ENCODE measurements around the gene TAF1B.
"Not testable (repeated sequence)": the region's sequence is repeated elsewhere in the genome, so short reads cannot be mapped to it uniquely, and the experiment has no call there.

The TAF1B gene

DNA sequence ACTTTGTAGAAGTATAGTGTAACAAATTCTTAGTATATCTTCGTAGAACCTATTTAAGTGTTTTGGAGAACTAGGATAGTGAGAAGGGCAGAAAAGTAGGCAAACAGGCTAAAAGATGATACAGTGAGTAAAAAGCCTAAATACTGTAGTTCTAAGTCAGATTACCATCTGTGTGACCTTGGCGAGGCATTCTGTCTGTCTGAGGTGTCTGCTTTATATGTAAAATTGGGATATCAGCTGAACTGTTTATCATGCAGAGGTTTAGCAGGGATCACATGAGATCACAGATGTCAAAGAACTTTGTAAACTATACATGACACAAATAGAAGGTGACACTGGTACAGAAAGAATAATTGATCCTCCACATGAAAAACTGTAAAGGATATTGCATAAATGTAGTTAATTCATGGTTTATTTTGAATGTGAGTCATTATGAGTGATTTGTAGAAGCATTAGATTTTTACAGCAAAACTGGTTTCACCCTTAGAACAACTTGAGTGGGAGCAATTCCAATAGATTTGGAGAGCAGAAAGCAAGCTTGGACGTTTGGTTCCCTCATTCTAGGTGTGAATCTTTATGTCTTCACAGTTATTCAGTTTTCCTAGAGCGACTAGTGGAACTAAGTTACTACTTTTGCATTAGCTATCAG, 41.9 kb downstream of the TAF1B start:
- DNase-seq, result no peak

DNA sequence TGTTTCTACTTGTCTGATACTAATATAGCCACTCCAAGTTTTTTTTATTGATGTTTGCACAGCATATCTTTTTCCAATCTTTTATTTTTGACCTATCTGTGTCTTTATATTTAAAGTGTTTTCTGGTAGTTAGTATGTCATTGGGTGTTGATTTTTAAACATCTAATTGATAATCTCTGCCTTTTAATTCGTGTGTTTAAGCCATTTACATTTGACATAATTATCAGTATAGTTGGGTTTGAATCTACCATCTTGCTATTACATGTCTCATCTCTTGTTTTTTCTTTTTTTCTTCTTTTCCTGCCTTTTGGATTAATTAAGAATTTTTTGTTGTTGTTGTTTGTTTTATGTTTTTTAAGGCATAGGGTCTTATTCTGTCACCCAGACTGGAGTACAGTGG, 44.2 kb downstream of the TAF1B start:
- DNase-seq, result no peak

DNA sequence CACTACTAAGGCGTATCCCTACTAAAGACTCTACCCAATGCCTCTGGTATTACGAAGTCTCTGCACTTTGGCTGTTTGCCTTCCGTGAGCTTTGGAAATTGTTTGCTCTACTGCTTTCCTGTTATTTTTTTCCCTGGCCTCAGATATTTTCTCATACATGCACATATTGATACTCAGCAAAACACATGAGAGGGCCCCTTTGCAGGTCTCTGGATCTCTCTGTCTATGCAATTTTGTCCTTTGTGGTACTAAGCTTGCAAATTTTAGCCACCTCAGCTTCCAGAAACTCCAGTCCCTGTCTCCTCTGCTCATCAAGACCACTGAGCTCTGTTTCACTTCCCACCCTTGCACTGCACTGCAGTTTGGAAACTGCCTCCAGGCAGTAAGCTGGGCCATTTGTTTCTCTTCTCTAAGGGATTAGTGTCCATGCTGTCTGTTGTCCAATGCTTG, 46.6 kb downstream of the TAF1B start:
- no peak for DNase-seq

DNA sequence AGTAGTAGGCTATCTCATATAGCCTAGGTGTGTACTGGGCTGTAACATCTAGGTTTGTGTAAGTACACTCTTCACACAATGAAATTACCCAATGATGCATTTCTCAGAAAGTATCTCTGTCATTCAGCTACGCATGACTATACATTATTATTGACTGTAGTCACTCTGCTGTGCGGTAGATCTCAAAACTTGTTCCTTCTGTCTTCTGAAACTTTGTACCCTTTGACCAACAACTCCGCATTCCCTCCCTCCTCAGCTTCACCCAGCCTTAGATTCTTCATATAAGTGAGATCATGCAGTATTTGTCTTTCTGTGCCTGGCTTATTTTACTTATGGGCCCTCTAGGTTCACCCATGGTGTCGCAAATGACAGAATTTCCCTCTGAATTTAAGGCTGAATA, 49.0 kb downstream of the TAF1B start:
- DNase-seq, result no peak

DNA sequence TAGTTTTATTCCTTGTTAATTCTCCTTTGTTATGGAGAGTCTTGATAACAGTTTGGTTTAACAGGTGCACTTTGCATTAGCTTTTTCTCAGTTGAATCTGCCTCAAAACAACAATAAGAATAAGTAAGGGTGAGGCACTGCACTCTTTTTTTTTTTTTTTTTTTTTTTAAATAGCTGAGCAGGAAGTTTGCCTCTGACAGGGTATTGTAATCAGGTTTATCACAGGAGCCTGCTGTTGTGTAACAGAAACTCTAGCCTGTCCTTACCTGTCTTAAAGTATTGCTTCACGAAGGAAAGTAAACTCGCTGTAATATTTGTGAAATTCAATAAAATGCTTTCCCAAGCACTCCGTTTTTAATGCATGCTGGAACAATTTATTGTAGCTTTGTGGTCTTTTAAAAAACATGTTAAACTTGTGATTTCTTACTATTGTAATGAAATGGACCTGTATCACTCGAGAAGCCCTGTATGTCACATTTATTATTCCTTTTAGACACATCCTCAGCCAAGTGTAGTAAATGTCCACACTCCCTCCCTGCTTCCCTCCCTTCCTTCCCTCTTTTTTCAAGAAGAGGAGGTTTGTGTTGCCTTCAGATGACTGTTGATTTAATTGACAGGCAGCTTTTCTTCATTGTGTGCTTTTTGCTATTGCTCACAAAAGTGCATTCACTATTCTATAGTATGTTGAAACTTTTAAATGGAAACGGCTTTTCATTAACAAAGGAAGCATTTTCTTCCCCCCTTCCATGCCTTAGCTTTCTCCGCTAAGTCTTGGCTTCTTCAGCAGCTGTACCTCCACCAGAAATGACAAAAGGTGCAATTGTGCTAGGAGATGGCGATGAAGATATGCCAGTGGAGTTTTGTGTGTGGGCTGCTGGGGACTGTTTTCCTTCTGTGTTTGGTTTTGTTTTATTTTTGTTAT, 52.7 kb downstream of the TAF1B start:
- DNase-seq, result no peak

DNA sequence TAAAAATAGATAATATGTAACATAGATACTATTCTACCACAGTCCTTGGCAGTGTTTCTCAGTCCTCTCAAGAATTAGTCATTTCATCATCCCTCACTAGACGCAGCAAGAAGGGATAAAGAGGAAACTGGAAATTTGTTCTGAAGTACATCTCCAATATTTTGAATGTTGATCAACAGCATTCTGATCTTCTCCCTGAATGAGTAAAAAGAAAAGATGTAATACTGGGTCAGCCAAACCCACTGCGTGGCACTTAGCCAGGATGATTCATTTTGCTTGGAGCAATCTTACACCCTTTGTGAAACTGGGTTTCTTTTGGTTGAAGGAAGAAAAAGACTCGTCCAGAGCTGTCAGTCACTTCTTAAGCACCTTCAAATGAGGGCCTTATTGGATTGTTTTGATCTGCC, 54.1 kb downstream of the TAF1B start:
- DNase-seq, result peak; percentile 25

DNA sequence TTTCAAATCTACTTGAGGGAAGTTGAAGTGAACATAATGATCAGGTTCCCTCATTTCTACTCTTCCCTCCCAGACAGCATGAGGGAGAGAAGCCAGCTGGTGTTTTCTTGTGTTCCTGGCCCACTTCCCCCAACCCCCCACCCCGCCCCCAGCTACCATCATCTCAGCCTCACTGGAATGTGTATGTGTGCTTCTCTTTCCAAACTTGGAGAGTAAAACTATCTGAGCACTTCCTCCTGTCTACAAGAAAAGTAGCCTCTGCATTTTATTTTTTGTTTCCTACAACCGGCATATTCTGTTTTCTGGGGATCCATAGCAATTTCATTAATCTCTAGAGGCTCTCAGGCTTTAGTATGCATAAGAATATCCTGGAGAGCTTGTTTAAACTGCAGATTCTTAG, 54.6 kb downstream of the TAF1B start:
- no peak for DNase-seq

DNA sequence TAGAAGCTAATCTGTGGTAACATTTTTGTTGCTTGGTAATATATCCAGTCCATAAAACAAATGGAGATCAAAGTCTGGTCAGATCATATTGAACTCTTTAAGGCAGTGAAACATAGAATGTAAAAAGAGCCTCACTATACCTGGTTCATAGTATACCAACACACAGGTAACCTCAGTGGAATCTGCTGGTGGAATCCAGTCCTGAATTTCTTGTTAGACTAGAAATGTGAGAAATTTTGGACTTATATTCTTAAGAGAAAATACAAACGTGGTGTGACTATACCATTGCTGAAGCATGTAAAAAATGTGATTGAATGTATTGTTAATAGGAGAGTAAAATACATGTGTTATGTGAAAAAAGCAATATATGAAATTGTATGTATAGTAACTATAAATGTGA, 62.1 kb downstream of the TAF1B start:
- DNase-seq, result no peak

DNA sequence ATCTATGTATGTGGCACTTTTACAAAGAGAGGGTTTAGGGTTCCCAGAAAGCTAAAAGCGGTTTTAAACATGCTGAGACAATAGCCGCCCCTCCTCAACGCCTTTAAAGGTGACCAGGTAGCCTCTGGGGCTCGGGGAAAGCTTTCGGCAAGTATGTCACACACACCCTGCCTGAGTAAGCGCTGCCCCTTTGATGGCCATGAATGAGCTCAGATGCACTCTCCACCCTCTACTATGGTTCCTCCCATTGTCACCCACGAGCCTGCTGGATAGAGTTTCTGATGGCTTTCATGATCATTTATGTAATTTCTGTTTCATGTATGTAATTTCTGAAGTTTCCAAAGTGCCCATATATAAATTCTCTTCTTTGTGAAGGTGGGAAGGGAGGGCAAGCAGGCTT, 64.1 kb downstream of the TAF1B start:
- no peak for DNase-seq

DNA sequence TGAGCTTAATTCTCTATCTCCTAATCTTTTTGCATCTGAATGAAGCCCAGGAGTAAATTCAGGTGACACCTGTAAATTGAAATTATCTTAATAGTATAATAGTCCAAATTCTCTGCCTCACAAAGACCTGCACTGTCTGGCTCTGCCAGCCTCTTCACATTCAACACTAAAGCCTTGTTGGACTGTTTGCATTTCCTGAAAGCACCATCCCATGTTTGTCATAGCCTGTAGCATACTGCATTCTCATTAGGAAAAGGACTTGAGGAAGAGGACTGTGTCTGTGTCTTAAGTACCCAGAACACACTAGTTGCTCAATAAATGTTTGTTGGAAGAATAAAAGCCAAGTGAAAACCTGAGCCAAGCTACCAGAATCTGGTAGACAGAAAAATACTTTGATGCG, 65.4 kb downstream of the TAF1B start:
- DNase-seq, result no peak

DNA sequence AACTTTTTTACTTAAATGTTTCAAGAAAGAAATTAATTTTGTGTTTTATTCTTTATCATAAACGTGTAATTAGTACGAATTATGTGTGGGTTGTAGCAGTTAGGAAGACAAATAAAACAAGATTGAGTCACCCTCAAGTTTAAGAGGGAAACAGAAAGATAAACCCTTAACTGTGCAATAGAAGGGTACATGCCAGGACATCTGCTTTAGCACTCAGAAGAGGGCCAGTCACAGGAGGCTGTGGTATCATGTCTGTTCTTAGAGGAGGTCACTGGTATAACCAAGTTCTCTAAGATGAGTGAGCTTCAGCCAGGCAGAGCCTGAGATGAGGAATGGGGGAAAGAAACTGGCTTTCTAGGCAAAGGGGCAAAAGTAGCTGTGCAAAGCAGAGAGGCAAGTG, 65.8 kb downstream of the TAF1B start:
- DNase-seq, result no peak

DNA sequence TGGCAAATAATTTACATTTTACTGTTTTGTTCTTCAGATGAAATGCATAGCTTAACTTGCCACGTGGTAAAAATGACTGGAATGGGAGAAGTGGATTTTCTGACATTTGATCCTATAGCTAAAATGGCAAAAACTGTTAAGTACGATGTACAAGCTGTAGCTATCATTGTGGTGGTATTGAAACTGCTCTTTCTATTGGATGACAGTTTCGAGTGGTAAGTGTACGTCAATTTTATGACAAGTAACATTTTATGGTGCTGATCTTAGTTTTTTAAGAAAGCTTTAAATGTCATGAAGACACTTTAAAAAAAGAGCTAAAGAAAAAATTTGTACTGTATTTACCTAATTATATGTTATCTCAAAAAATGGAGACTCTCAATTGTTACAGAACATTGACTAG, 67.4 kb downstream of the TAF1B start:
- no peak for DNase-seq

DNA sequence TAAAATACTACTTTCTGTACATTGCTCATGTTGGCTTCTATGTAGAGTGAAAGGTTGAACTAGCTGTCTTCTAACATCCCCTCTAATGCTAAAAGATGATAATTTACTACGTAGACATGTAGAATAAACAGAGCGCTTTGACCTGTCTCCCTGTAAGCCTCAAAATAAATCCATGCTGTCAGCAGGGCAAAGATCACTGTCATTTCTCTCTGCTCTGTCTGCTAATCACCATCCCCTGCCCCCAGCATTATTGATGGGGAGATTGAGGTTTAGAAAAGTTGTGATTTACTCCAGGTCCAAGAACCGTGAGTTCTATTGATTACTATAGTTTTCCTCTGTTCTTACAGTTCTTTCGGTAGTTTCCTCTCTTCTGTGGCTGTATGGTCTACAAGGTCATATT, 69.2 kb downstream of the TAF1B start:
- DNase-seq, result no peak

DNA sequence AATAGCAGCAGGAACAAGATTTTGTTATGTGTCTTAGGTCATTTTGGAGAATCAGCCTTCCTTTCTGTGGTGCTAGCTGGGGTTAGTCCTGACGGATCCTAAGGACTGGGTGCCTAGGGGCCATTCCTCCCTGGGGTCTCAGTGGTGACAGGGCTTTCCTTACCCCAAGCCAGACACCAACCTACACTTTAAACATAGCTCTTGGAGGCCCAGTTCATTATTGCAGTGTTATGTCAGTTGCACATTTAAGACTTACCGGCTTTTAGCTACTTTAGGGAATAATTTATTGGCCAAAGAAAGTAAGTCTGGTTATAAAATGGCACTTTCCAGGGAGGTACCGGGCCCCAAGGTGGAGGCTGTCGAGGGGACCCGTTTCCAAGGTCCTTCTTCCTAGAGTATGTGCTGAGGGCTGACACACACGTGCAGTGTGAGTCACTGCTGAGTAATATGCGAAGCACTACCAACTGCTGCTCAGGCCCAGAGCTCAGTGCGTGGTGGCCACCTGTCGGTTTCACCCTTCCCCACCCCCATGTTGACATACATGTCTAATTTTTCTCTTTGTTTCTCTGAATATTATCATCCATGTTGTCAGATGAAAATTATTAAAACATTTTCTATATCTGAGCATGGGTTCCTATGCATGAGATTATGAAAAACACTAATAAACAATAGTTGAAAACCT, 71.3 kb downstream of the TAF1B start:
- DNase-seq, result peak; percentile 27

DNA sequence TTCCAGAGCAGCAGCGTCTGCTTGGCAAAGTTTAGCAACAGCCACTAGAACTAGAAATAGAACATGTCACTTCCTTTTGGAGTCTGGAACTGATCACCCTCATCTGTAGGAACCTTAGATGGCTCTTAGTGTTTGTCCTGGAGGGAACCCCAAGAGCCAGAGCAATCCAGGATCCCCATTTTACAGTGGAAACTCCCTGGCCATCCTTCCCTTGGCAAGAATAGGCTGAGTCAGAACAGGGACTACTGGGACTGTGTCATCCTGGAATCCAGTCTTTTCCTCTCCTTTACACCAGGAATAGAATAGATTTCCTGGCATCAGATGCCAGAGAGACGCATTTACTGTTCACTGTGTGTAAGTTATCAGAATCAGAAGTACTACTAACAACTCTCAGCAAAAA, 75.0 kb downstream of the TAF1B start:
- no peak for DNase-seq

DNA sequence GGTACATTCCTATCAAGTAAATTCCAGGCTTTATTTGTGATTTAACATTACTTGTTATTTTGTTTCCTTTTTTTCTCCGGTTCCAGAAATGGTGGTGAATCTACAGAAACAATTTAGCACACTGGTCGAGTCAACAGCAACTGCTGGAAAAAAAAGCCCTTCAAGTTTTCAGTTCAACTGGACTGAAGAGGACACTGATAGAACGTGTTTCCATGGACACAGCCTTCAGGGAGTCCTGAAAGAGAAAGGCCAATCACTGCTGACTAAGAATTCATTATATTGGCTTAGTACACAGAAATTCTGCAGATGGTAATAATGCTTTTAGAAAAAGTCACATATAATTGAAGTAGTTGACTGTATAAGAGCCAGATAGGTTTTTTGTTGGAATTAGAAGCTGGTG, 76.2 kb downstream of the TAF1B start:
- DNase-seq, result no peak

DNA sequence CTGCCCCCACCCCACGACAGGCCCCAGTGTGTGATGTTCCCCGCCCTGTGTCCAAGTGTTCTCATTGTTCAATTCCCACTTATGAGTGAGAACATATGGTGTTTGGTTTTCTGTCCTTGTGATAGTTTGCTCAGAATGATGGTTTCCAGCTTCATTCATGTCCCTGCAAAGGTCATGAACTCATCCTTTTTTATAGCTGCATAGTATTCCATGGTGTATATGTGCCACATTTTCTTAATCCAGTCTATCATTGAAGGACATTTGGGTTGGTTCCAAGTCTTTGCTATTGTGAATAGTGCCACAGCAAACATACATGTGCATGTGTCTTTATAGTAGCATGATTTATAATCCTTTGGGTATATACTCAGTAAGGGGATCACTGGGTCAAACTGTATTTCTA, 83.7 kb downstream of the TAF1B start:
- DNase-seq, result not testable (repeated sequence)

DNA sequence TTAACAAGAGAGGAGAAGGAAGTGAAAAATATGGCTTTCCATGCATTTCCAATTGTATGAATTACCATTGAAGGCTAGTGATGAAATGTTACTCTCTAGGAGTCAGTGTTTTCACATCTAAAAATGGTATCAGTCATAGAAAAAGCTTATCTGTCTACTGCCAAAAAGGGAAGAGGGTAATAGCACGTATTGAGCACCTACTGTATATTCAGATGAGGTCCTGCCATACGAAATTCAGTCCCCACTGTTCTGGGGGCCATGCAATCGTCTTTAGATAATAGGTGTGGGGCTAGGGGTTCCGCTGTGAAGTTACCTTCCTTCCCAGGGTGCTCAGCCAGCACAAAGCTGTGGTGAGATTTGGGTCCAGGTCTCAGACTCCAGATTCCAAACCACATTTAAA, 94.0 kb downstream of the TAF1B start:
- no peak for DNase-seq

DNA sequence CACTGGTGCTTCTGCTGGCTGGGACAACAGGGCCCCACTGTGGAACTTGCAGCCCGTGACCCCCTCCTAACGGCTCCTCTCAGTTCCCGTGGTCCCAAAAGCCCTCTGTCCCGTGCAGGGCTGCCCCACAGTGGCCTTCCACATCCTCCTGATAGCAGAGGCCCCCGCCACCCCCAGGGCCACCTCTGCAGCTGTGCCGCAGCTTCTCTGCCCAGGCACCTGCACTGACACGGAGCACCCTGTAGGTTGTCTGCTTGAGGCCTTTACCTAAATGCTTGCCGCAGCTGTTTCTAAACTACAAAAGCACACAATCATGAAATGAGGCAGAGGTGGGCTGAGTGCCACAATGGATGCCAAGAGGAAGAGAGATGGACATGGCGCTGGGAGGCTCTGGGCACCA, 94.7 kb downstream of the TAF1B start:
- DNase-seq, result no peak

DNA sequence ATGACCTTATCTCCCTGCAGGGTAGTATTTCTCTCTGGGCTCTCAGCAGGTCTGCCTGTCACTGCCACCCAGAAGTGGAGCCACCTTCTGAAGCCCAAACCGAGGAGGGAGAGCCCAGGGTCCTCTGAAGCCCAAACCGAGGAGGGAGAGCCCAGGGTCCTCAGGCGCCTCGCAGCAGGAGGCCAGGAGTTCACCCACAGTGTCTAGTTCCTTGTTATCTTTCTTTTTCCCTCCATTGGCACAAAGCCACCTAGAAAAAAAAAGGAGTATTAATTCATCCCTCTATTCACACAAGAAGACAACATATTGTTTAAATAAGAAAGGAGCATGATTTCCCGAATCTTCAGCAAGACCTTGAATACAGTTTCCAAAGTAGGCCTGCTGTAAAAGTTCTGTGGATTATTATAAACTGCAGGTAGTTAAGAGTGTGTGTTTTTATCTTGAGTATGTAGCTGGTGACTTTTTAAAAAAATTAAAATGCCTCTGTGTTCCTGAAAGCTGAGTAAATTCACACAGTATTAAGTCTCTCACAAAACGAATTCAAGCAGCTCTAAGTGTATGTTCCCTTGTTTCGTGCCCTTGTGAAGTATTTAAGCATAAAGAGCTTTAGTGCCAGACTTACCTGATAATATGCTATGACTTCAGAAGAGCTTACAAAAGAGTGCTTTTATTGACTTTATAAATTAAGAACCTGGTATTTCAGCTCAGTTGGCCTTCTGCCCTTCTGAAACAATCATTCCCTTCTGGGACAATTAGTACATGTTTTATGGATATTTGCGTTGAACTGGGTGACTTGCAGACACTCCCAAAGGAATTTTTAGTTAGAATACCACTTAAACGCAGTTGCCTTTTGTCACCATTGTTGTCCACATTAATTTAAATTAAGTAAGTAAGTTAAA, 96.6 kb downstream of the TAF1B start:
- DNase-seq, result no peak

DNA sequence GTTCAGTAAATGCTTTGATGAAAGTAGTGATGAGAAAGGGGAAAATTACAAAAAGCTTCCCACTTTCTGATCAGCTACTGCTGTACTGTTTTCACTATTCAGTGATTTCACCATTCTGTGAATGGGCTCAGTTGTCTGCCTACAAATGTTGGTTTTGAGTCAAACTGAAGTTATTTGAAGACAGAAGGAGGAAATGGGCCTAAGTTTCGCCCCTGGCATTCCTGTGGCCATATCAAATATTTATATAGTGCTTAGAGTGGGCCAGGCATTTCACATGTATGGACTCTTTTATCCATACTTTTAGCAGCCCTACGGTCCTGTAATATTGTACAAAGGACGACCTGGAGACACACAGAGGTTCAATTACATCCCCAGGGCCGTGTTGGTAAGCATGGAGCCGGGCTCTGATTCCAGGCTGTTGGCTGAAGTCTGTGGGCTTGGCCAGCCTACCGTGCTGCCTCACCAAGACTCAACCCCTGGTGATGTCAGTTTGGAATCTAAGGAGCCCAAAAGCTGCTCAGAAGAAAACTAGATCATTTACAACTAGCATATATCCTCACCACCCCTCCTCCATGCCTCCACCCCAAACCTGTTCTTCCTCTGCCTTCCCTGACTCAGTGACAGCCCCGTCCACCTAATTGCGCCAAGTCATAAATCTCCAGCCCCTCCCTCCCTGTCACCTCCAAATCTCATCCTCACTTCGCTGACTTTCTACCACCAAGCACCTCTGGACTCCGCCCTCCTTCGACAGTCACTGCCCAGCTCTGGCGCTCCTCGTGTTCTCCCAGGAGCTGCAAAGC, 98.1 kb downstream of the TAF1B start:
- no peak for DNase-seq

DNA sequence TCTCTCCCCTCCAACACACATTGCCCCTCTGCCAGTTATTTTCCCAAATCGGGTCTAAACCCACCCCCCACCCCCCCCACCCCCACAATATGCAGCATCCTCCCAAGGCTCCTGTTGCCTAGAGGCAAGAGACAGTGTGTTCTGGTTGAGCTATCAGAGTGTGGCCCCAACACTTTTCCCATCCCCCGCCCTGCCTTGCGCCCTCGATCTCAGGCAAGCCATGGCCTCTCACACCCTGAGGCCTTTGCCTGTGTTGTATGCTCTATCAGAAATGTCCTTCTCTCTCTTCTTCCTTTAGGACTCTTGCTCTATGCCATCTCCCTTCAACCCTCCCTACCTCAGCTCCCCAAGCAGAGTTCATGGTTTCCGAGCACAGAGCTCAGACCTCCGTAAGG, 98.7 kb downstream of the TAF1B start:
- DNase-seq, result no peak
